HG03159 (cell line): Measurements from ENCODE around the gene GPC6.
"Not testable (repeated sequence)": the region's sequence is repeated elsewhere in the genome, so short reads cannot be mapped to it uniquely, and the experiment has no call there.

Experiments used
- ATAC-seq: cut with Tn5 transposase; IDR thresholded peaks from one replicate; pipeline ENCODE4 v1.9.1; 2021; ENCODE audit warnings: mild to moderate bottlenecking, moderate library complexity; ENCODE audit not compliant: unreplicated experiment

The GPC6 gene

GRCh38 chr13:93422980-93423543, 196.5 kb downstream of the GPC6 start:
- ATAC-seq: no peak

GRCh38 chr13:93425411-93425810, 198.8 kb downstream of the GPC6 start:
- no peak for ATAC-seq

- no peak for ATAC-seq
Measured at GRCh38 chr13:93430381-93430780, 203.8 kb downstream of the GPC6 start.

GRCh38 chr13:93435651-93436050, 209.0 kb downstream of the GPC6 start:
- no peak for ATAC-seq

GRCh38 chr13:93437081-93437480, 210.5 kb downstream of the GPC6 start:
- ATAC-seq: no peak

GRCh38 chr13:93446238-93446637, 219.6 kb downstream of the GPC6 start:
- ATAC-seq: no peak

- no peak for ATAC-seq
Measured at GRCh38 chr13:93450191-93450621, 223.6 kb downstream of the GPC6 start.

GRCh38 chr13:93450761-93451160, 224.2 kb downstream of the GPC6 start:
- ATAC-seq: no peak

- not testable (repeated sequence) for ATAC-seq
Measured at GRCh38 chr13:93454676-93455235, 228.1 kb downstream of the GPC6 start.

- ATAC-seq: no peak
Measured at GRCh38 chr13:93455861-93456260, 229.3 kb downstream of the GPC6 start.

- ATAC-seq: no peak
Measured at GRCh38 chr13:93460005-93460404, 233.4 kb downstream of the GPC6 start.

GRCh38 chr13:93462151-93462550, 235.5 kb downstream of the GPC6 start:
- ATAC-seq: no peak

- ATAC-seq: no peak
Measured at GRCh38 chr13:93466502-93467036, 240.0 kb downstream of the GPC6 start.

GRCh38 chr13:93467175-93467574, 240.6 kb downstream of the GPC6 start:
- no peak for ATAC-seq

- ATAC-seq: no peak
Measured at GRCh38 chr13:93468433-93468832, 241.8 kb downstream of the GPC6 start.

- ATAC-seq: no peak
Measured at GRCh38 chr13:93472296-93472695, 245.7 kb downstream of the GPC6 start.

- no peak for ATAC-seq
Measured at GRCh38 chr13:93472814-93473296, 246.2 kb downstream of the GPC6 start.

- no peak for ATAC-seq
Measured at GRCh38 chr13:93473441-93474270, 247.0 kb downstream of the GPC6 start.

- ATAC-seq: no peak
Measured at GRCh38 chr13:93476175-93476574, 249.6 kb downstream of the GPC6 start.

- no peak for ATAC-seq
Measured at GRCh38 chr13:93477238-93477637, 250.6 kb downstream of the GPC6 start.

- no peak for ATAC-seq
Measured at GRCh38 chr13:93480553-93481106, 254.0 kb downstream of the GPC6 start.
